DOHH2 (cell line): Measurements from ENCODE around the gene MOB2.

ENCODE experiments used
- EZH2phosphoT487 ChIP-seq: fragments of 200-600 bp; sonication (generic); IDR thresholded peaks from 2 replicates; pipeline ENCODE4 v1.6.1; 2017; ENCODE audit warnings: borderline replicate concordance, mild to moderate bottlenecking, antibody characterized with exemption, low read length, moderate library complexity, mixed read lengths
- TF ChIP-seq, protein P1 (sequence below): fragments of 200-600 bp; sonication (generic); IDR thresholded peaks from one replicate; pipeline ENCODE4 v1.5.1; 2014; ENCODE audit warnings: antibody characterized with exemption, mild to moderate bottlenecking, low read depth, low read length; ENCODE audit not compliant: poor library complexity, severe bottlenecking

DNA sequence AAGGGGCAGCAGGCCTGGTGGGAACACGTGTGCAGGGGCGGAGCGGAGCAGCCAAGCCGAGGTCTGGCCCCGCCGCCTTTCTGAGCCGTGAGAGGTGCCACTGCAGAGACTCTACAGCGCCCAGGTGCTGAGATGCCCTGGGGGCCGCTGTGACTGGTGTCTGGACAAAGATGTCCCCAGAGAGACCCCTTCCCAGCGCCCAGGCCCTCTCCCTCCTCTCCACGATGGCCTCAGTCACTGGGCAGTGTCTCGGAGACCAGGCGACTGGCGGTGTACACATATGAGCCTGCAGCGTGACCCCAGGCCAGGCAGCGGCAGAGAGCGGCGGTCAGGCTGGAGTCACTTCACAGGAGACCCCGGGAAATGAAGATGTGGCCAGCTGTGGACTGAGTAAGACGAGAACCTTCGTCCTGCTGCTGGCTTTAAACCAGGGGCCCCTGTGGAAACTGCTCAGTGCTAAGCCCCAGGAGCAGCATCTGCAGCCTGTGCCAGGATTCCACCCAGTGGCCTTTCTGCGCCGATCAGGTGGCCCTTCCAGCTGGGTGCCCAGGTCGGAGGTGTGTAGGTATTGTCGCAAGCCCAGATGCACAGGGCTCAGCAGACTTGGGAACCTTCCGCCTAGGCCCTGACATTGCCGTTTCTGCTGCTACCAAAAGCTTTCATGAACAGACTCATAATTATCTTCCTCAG lies 34.7 kb downstream of the MOB2 start:
- TF ChIP-seq, protein P1, sequence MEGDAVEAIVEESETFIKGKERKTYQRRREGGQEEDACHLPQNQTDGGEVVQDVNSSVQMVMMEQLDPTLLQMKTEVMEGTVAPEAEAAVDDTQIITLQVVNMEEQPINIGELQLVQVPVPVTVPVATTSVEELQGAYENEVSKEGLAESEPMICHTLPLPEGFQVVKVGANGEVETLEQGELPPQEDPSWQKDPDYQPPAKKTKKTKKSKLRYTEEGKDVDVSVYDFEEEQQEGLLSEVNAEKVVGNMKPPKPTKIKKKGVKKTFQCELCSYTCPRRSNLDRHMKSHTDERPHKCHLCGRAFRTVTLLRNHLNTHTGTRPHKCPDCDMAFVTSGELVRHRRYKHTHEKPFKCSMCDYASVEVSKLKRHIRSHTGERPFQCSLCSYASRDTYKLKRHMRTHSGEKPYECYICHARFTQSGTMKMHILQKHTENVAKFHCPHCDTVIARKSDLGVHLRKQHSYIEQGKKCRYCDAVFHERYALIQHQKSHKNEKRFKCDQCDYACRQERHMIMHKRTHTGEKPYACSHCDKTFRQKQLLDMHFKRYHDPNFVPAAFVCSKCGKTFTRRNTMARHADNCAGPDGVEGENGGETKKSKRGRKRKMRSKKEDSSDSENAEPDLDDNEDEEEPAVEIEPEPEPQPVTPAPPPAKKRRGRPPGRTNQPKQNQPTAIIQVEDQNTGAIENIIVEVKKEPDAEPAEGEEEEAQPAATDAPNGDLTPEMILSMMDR, result no peak
- TF ChIP-seq EZH2phosphoT487, result no peak
